Loucy (cell line): ENCODE results near the gene HGD.

Experiments
- H2AFZ ChIP-seq: fragments of 200-600 bp; sonication (generic); 2 replicates; pipeline ENCODE4 v1.6.0; 2016; ENCODE audit warnings: antibody characterized with exemption, mild to moderate bottlenecking, low read length, moderate library complexity
- H3F3A ChIP-seq: fragments of 200-600 bp; 2 replicates; pipeline ENCODE4 v1.6.0; 2016; ENCODE audit warnings: antibody characterized with exemption, low read depth, mild to moderate bottlenecking
- H3K27me3 ChIP-seq: fragments of 200-600 bp; sonication (generic); 2 replicates; pipeline ENCODE4 v1.6.1; 2014; ENCODE audit warnings: low read length, mild to moderate bottlenecking; ENCODE audit not compliant: insufficient read depth, poor library complexity, severe bottlenecking
- H3K36me3 ChIP-seq: fragments of 200-600 bp; sonication (generic); 2 replicates; pipeline ENCODE4 v1.6.1; 2016; ENCODE audit warnings: low read length; ENCODE audit not compliant: insufficient read depth
- H3K4me1 ChIP-seq: fragments of 200-600 bp; sonication (generic); 2 replicates; pipeline ENCODE4 v1.5.1; 2014; ENCODE audit warnings: low read length, mild to moderate bottlenecking; ENCODE audit not compliant: insufficient read depth, poor library complexity, severe bottlenecking
- H3K4me2 ChIP-seq: fragments of 200-600 bp; sonication (generic); 2 replicates; pipeline ENCODE4 v1.6.0; 2014; ENCODE audit warnings: antibody characterized with exemption, low read length, low read depth, mild to moderate bottlenecking; ENCODE audit not compliant: poor library complexity, severe bottlenecking
- H3K4me3 ChIP-seq: fragments of 200-600 bp; sonication (generic); 2 replicates; pipeline ENCODE4 v1.5.1; 2014; ENCODE audit warnings: low read length, mild to moderate bottlenecking, mixed read lengths; ENCODE audit not compliant: poor library complexity, severe bottlenecking
- H3K79me2 ChIP-seq: fragments of 200-600 bp; sonication (generic); 2 replicates; pipeline ENCODE4 v1.6.1; 2014; ENCODE audit warnings: low read length; ENCODE audit not compliant: insufficient read depth
- H3K9ac ChIP-seq: fragments of 200-600 bp; sonication (generic); 2 replicates; pipeline ENCODE4 v1.6.0; 2014; ENCODE audit warnings: mild to moderate bottlenecking, low read depth, low read length, moderate library complexity; ENCODE audit not compliant: poor library complexity, severe bottlenecking
- H3K9me2 ChIP-seq: fragments of 200-600 bp; sonication (generic); replicated peaks from 2 replicates; pipeline ENCODE4 v1.6.1; 2016; ENCODE audit warnings: low read depth, low read length, mixed read lengths
- H3K9me3 ChIP-seq: fragments of 200-600 bp; sonication (generic); 2 replicates; pipeline ENCODE4 v1.6.1; 2014; ENCODE audit warnings: mild to moderate bottlenecking, antibody characterized with exemption, low read length, low read depth; ENCODE audit not compliant: insufficient read depth
- H4K20me1 ChIP-seq: fragments of 200-600 bp; sonication (generic); 2 replicates; pipeline ENCODE4 v1.6.0; 2014; ENCODE audit warnings: antibody characterized with exemption, low read length, mild to moderate bottlenecking; ENCODE audit not compliant: insufficient read depth, poor library complexity, severe bottlenecking
- EZH2phosphoT487 ChIP-seq: fragments of 200-600 bp; IDR thresholded peaks from 2 replicates; pipeline ENCODE4 v1.6.1; 2018; ENCODE audit warnings: antibody characterized with exemption, mild to moderate bottlenecking, moderate library complexity, borderline replicate concordance
- TF ChIP-seq, protein P1 (sequence below): fragments of 200-600 bp; sonication (generic); conservative IDR thresholded peaks from 2 replicates; pipeline ENCODE4 v1.5.1; 2014; ENCODE audit warnings: mild to moderate bottlenecking, antibody characterized with exemption, low read length

HGD gene

DNA sequence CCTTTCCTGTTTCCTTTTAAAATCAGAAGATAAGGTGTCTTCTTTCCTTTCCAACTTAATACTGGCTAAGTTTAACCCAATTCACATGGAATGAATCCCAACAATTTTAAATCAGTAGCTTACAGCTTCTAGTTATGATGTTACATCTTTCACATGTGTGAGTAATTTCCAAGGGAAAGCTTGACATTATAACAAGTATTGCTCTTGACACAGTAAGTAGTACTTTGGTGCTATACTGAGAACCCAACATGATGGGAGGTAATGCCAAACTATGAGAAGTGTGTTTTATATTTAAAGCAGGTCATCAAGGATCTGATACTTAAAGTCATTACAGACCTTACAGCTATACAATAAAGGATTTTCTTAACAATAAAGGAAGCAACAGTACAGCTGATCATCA lies 31.2 kb upstream of the HGD start:
- no peak for TF ChIP-seq EZH2phosphoT487
- TF ChIP-seq, protein P1, sequence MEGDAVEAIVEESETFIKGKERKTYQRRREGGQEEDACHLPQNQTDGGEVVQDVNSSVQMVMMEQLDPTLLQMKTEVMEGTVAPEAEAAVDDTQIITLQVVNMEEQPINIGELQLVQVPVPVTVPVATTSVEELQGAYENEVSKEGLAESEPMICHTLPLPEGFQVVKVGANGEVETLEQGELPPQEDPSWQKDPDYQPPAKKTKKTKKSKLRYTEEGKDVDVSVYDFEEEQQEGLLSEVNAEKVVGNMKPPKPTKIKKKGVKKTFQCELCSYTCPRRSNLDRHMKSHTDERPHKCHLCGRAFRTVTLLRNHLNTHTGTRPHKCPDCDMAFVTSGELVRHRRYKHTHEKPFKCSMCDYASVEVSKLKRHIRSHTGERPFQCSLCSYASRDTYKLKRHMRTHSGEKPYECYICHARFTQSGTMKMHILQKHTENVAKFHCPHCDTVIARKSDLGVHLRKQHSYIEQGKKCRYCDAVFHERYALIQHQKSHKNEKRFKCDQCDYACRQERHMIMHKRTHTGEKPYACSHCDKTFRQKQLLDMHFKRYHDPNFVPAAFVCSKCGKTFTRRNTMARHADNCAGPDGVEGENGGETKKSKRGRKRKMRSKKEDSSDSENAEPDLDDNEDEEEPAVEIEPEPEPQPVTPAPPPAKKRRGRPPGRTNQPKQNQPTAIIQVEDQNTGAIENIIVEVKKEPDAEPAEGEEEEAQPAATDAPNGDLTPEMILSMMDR, result no peak
- Histone ChIP-seq H3K9me2 (no peaks in the 10 kb centered on the region), H3K9ac (no peak overlapping the region), H2AFZ (no peak overlapping the region), H3K36me3 (peaks cover 4% of the 10 kb centered on the region; the same call in 1 of the 2 replicates), H3F3A (no peaks in the 10 kb centered on the region), H3K4me1 (no peaks in the 10 kb centered on the region), H3K4me3 (no peak overlapping the region), H3K79me2 (no peaks in the 10 kb centered on the region), H3K9me3 (no peaks in the 10 kb centered on the region), H3K27me3 (no peaks in the 10 kb centered on the region), H4K20me1 (no peaks in the 10 kb centered on the region), H3K4me2 (no peak overlapping the region)

DNA sequence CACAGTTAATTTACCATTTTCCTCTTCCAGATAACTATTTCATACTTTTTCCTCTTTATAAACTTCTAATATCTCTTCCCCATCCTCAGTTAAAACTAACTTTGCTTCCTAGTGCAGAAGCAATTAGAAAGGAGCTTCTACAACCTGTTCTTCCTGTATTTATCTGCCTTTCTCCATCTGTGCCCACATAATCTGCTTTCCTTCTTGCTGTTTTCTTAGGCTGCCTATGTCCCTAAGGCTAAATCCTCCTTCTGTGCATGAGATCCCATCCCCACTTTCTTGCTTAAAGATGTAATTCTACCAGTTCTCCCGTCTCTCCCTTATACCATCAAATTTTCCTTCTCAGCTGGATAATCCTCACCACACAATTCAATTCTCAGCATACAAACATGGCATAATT lies 28.3 kb upstream of the HGD start:
- Histone ChIP-seq H3K4me1 (no peaks in the 10 kb centered on the region), H3K9ac (no peak overlapping the region), H3K27me3 (no peaks in the 10 kb centered on the region), H3F3A (no peaks in the 10 kb centered on the region), H3K4me2 (no peak overlapping the region), H3K79me2 (no peaks in the 10 kb centered on the region), H3K4me3 (no peak overlapping the region), H3K36me3 (peaks cover 4% of the 10 kb centered on the region; the same call in 1 of the 2 replicates), H4K20me1 (no peaks in the 10 kb centered on the region), H3K9me2 (no peaks in the 10 kb centered on the region), H2AFZ (no peak overlapping the region), H3K9me3 (no peaks in the 10 kb centered on the region)
- no peak for TF ChIP-seq EZH2phosphoT487
- TF ChIP-seq, protein P1, result no peak

DNA sequence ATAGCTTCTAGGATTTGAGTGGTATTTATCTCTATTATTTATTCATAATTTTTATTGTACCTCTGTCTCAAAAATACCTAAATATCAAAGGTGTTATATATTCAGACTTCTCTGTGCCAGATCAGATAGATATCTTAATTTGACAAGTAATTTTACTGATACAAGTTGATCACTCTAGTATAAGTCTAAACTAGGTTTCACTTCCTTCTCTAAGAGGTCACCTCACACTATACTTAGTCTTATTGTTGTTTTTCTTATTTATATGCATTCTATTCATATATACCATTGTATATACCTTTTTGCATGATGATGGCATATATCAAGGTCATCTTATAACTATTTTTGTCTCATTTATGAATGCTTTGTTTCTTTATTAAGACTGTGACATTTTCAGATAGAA lies 26.4 kb upstream of the HGD start:
- Histone ChIP-seq H3K9ac (no peak overlapping the region), H3K4me3 (no peak overlapping the region), H3K79me2 (no peaks in the 10 kb centered on the region), H3K9me3 (no peaks in the 10 kb centered on the region), H3K4me2 (no peak overlapping the region), H3K36me3 (peaks cover 4% of the 10 kb centered on the region; the same call in 1 of the 2 replicates), H3K4me1 (no peaks in the 10 kb centered on the region), H3K9me2 (no peaks in the 10 kb centered on the region), H3K27me3 (no peaks in the 10 kb centered on the region), H4K20me1 (no peaks in the 10 kb centered on the region), H3F3A (no peaks in the 10 kb centered on the region), H2AFZ (no peak overlapping the region)
- TF ChIP-seq, protein P1, result no peak
- TF ChIP-seq EZH2phosphoT487, result no peak
